MCF 10A (cell line): ENCODE measurements around the gene ZNF500. TPM values are rescaled to one million over a fixed set of nuclear protein-coding genes. Genes with fewer than 3 reads are reported as not detected.

Experiments used
- BruUV-seq: library from RNA; stranded (reverse); fragments of 400-500 nt; replicated peaks from 2 replicates; lab custom pipeline; 2021; lab: Mats Ljungman, UMichigan
- CTCF ChIA-PET: fragments of 300-600 bp; sonication (Branson Sonifier 250); formaldehyde crosslinking; extraction: SDS; loops from one replicate; lab custom pipeline; 2021; ENCODE audit warnings: antibody characterized with exemption, inconsistent platforms; lab: Yijun Ruan, JAX
- POLR2A ChIA-PET: fragments of 300-600, 350-650 bp; sonication (Branson Sonifier 250); formaldehyde crosslinking; extraction: SDS; loops from one replicate; lab custom pipeline; 2020; ENCODE audit warnings: antibody characterized with exemption, inconsistent platforms; lab: Yijun Ruan, JAX
- DNase-seq: peaks from one replicate; pipeline ENCODE4 v3.0.0-alpha.2; 2018; ENCODE audit not compliant: unreplicated experiment
- H3K27ac Mint-ChIP-seq: one replicate; pipeline ENCODE4 v1.8.0; 2022; ENCODE audit warnings: mild to moderate bottlenecking, low read depth, mixed read lengths; ENCODE audit not compliant: unreplicated experiment
- H3K27me3 Mint-ChIP-seq: one replicate; pipeline ENCODE4 v1.8.0; 2022; ENCODE audit warnings: mixed read lengths; ENCODE audit not compliant: insufficient read depth, unreplicated experiment
- H3K36me3 Mint-ChIP-seq: one replicate; pipeline ENCODE4 v1.8.0; 2022; ENCODE audit warnings: mild to moderate bottlenecking, moderate library complexity, mixed read lengths; ENCODE audit not compliant: insufficient read depth, unreplicated experiment
- H3K4me1 Mint-ChIP-seq: one replicate; pipeline ENCODE4 v1.8.0; 2022; ENCODE audit warnings: mixed read lengths; ENCODE audit not compliant: insufficient read depth, unreplicated experiment
- H3K4me3 Mint-ChIP-seq: one replicate; pipeline ENCODE4 v1.8.0; 2022; ENCODE audit warnings: mild to moderate bottlenecking, moderate library complexity, mixed read lengths; ENCODE audit not compliant: unreplicated experiment
- H3K9me3 Mint-ChIP-seq: one replicate; pipeline ENCODE4 v1.8.0; 2022; ENCODE audit warnings: mixed read lengths; ENCODE audit not compliant: unreplicated experiment
- CTCF ChIP-seq: fragments of 200-600 bp; IDR thresholded peaks from one replicate; pipeline ENCODE4 v1.8.0; 2022; ENCODE audit warnings: antibody characterized with exemption, mild to moderate bottlenecking; ENCODE audit not compliant: unreplicated experiment
- intact Hi-C: fragments of 100-400 bp; cut with micrococcal nuclease; formaldehyde crosslinking; loops from 2 replicates; pipeline ENCODE4 v1.14.1; 2022
- total RNA-seq: library from RNA; stranded (reverse); gene quantifications from 2 replicates; pipeline ENCODE4 v1.2.3, GENCODE V29; 2022

Gene ZNF500
- total RNA-seq, 1 experiment from 2014 or later = 13.8 TPM

- peaks cover 79% of the 10 kb centered on the region for H3K36me3 Mint-ChIP-seq
- POLR2A ChIA-PET = interaction anchor here (3.2 kb wide), 1 partner anchor 9 kb away, joined by 12 read pairs; no protein-coding TSS in a partner anchor
- no peak for DNase-seq
- no peak for TF ChIP-seq CTCF
- intact Hi-C loops = no loop called here
- no peak overlapping the region for H3K4me3 Mint-ChIP-seq
- no TSS peak for BruUV-seq
- no peaks in the 10 kb centered on the region for H3K27me3 Mint-ChIP-seq
- CTCF ChIA-PET = interaction anchor here (0.8 to 1.1 kb wide), 2 partner anchors 252 to 380 kb away, joined by 3 to 4 read pairs; no protein-coding TSS in a partner anchor
- no peaks in the 10 kb centered on the region for H3K9me3 Mint-ChIP-seq
- no peak overlapping the region for H3K27ac Mint-ChIP-seq
- no peaks in the 10 kb centered on the region for H3K4me1 Mint-ChIP-seq
Observed at GRCh38 chr16:4704913-4705312, 62.0 kb downstream of the ZNF500 start.

GRCh38 chr16:4704491-4704890 lies 62.5 kb downstream of the ZNF500 start:
- H3K9me3 Mint-ChIP-seq = no peaks in the 10 kb centered on the region
- peaks cover 79% of the 10 kb centered on the region for H3K36me3 Mint-ChIP-seq
- POLR2A ChIA-PET = interaction anchor here (1.1 to 3.2 kb wide), 2 partner anchors 9 kb away, joined by 4 to 12 read pairs; no protein-coding TSS in a partner anchor
- H3K4me3 Mint-ChIP-seq = no peak overlapping the region
- no TSS peak for BruUV-seq
- H3K4me1 Mint-ChIP-seq = no peaks in the 10 kb centered on the region
- no peak overlapping the region for H3K27ac Mint-ChIP-seq
- CTCF ChIA-PET = interaction anchor here (0.8 to 1.1 kb wide), 2 partner anchors 252 to 380 kb away, joined by 3 to 4 read pairs; no protein-coding TSS in a partner anchor
- DNase-seq = no peak
- H3K27me3 Mint-ChIP-seq = no peaks in the 10 kb centered on the region
- TF ChIP-seq CTCF = no peak
- intact Hi-C loops = no loop called here

GRCh38 chr16:4703906-4704305 lies 63.1 kb downstream of the ZNF500 start:
- BruUV-seq = no TSS peak
- peaks cover 78% of the 10 kb centered on the region for H3K36me3 Mint-ChIP-seq
- H3K27ac Mint-ChIP-seq = no peak overlapping the region
- no peaks in the 10 kb centered on the region for H3K9me3 Mint-ChIP-seq
- ChIA-PET POLR2A (interaction anchor here (1.1 to 1.2 kb wide), 2 partner anchors 9 to 10 kb away, joined by 4 read pairs; partner anchors contain the start of gene NUDT16L1), CTCF (interaction anchor here (1.1 kb wide), 1 partner anchor 381 kb away, joined by 3 read pairs; no protein-coding TSS in a partner anchor)
- no peak for TF ChIP-seq CTCF
- no peak for DNase-seq
- intact Hi-C loops = no loop called here
- no peak overlapping the region for H3K4me3 Mint-ChIP-seq
- no peaks in the 10 kb centered on the region for H3K27me3 Mint-ChIP-seq
- H3K4me1 Mint-ChIP-seq = no peaks in the 10 kb centered on the region

- Mint-ChIP-seq H3K4me1 (no peaks in the 10 kb centered on the region), H3K9me3 (no peaks in the 10 kb centered on the region), H3K27ac (no peak overlapping the region), H3K4me3 (no peak overlapping the region), H3K27me3 (no peaks in the 10 kb centered on the region), H3K36me3 (peaks cover 71% of the 10 kb centered on the region)
- ChIA-PET CTCF (interaction anchor here (1.1 kb wide), 1 partner anchor 299 kb away, joined by 3 read pairs; no protein-coding TSS in a partner anchor), POLR2A (no interaction called here)
- no peak for DNase-seq
- intact Hi-C loops = no loop called here
- BruUV-seq = no TSS peak
- no peak for TF ChIP-seq CTCF
Observed at GRCh38 chr16:4702466-4702808, 64.5 kb downstream of the ZNF500 start.
